HL-60/S4 treated with retinoic acid at 250 ng/mL for 4 days and 3 days (cell line): ENCODE measurements around the gene MED25.

Experiments used
- in situ Hi-C: fragments of 300-500 bp; cut with MboI; formaldehyde crosslinking; loops from 2 replicates; pipeline ENCODE4 v1.7.0; 2022; ENCODE audit warnings: low sequenced_read_pairs

The MED25 gene

DNA sequence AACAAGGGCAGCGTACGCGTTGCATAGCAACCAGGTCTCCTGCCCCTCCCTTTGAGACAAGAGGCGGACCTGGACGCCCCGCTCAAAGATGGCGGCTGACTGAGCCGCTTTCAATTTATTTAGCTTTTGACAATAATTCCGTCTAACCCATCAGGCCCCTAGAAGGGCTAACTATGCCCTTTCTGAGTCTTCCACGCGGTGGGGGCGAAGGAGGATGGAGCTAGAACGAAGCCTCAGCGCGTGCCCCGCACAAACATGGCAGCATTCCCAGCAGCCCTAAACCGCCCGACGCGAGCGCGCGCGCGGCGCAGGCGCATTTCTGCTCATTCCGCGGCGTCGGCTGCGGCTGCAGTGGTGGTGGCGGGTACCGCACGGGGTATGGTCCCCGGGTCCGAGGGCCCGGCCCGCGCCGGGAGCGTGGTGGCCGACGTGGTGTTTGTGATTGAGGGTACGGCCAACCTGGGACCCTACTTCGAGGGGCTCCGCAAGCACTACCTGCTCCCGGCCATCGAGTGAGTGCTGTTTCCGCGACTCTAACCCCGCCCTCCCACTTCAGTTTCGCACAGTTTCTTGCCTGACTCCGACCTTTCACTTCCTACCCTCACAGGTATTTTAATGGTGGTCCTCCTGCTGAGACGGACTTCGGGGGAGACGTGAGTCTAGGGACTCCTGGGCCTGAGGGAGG is at the start of gene MED25:
TSS of gene MED25 (plus strand) at position 326 of the 685 bp plus-strand sequence. CDS start at position 379, 53 bp downstream.
- in situ Hi-C loops = no loop called here

DNA sequence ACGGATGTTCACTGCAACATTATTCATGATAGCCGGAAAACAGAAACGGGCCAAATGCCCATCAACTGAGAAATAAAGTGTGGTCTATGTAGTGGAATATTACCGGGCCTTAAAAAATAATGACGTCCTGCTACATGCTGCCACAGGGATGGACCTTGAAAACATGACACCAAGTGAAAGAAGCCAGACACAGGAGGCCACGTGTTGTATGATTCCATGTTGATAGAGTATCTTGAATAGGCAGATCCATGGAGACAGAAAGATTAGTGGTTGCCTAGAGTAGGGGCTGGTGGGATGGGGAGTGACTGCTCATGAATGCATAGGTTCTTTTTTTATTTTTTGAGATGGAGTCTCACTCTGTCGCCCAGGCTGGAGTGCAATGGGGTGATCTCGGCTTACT is 47.6 kb upstream of the MED25 start:
- in situ Hi-C loops = no loop called here

DNA sequence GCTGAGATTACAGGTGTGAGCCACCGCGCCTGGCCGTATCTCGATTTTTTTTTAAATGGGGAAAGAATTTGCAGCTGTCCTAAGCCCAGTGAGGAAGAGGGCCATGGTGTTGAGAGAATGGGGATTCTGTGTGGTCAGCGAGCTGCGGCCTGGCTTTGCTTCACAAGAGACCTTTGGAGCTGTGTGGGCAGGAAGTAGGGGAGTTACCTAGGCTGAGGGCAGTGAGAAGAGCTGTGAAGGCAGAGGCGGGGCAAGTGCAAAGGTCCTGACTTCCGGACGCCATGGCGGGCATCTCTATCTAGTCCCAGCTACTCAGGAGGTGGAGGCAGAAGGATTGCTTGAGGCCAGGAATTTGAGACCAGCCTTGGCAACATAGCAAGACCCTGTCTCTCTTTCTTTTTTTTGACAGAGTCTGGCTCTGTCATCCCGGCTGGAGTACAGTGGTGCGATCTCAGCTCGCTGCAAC is 46.4 kb upstream of the MED25 start:
- in situ Hi-C loops = no loop called here

DNA sequence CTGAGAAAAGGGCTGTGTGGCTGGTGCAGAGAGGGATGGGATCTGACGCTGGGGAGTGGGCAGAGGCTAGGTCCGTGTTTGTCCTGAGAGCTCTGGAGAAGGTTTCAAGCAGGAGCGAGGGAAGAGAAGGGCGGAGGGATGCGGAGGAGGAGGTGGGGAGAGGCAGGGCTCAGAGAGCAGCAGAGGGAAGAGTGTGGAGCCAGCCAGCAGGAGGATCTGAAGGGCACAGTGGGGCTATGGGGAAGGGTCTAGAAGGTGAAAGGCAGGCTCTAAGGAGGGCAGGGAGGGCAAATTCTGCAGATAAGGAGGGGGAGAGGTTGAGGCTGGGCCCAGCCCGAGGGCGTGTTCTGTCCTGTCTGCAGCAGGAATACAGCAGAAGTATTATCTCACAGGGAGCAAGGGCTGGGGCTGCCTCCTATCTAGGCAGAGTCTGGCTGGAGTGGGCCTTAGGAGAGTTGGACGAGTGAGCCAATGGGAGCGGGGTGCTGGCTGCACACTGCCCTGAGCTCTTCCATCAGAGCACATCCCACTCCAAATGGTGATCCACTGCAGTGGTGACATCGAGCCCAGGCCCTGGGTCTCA is 45.1 kb upstream of the MED25 start:
- in situ Hi-C loops = no loop called here

DNA sequence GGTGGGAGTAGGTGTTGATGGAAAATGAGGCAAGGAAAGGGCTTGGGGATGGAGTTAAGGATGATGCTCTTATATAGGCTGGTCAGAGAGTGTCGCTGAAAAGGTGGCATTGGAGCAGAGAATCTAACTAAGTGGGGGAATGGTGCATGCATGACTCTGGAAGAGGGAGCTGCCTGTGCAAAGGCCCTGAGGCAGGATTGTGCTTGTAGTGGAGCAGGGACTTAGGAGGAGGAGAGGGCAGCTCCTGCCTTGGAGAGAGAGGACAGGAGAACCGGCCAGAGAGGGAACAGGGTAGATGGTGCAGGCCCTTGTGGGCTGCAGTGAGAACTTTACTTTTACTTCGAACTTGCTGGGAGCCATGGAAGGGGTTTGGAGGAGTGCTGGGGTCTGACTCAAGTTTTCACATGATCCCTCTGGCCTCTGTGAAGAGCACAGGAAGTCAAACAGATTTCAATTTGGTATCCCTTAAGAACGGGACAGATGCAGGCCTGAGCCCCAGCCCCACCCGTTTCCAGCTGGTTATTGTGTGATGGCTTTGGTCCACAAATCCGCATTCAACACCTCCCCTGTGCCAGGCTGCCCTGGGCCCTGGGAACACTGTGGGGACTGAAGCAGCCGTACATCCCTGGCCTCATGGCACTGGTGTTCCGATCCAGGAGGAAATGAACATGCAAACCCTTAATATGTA is 44.3 kb upstream of the MED25 start:
- in situ Hi-C loops = no loop called here

DNA sequence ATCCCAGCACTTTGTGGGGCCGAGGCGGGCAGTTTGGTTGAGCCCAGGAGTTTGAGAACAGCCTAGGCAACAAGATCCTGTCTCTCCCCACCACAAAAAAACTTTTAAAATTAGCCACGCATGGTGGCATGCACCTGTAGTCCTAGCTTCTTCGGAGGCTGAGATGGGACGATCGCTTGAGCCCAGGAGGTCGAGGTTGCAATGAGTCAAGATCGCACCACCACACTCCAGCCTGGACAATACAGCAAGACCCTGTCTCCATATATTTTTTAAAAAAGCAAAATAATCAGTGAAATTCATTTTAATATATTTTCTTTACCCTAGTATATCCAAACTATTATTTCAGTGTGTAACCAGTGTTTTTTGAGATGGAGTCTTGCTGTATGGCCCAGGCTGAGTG is 43.1 kb upstream of the MED25 start:
- in situ Hi-C loops = no loop called here

DNA sequence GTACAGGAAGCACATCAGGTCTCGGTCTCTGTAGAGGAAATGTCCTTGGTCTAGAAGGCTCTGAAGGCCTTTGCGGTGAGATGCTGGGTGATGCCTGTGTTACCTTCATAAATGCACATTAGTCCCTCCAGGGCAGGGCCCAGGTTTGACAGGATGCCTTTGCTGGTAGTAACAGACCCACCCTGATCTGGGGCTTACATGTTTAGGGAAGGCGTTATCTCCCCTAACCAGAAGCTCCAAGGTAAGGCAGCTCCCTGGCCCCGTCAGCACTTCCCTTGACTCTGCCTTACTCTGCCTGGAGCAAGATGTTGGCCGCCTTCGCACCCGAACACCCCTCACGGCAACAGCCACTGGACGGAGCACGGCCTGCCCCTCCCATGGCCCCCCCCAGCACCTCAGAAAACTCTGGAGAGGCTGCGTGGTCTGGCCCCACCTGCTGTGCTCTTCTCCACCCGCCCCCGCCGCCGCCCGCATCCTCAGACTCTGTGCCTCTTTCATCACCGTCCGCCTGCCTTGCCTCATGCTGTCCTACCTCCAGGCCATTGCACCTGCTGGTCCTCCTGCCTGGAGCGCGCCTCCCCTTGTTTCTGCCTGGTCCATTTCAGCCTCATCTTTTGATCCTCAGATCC is 42.2 kb upstream of the MED25 start:
- in situ Hi-C loops = no loop called here

DNA sequence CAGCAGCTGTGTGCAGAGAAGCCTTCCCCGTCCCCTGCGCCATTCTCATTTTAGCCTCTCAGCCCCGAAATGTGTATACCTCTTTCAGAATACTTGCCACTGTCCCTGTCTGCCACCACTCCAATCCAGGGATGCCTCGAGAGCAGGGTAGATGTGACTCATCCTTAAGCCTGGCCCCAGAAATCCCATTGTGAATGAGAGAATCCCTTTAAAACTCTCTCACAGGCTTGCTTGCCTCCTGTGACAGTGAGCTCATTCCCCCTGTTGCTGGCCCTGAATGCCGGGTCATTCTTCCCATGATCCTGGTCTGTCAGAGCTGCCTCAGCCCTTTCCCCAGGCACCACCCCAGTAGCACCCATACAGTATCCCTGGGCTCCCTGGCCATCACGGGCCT is 41.7 kb upstream of the MED25 start:
- in situ Hi-C loops = no loop called here

DNA sequence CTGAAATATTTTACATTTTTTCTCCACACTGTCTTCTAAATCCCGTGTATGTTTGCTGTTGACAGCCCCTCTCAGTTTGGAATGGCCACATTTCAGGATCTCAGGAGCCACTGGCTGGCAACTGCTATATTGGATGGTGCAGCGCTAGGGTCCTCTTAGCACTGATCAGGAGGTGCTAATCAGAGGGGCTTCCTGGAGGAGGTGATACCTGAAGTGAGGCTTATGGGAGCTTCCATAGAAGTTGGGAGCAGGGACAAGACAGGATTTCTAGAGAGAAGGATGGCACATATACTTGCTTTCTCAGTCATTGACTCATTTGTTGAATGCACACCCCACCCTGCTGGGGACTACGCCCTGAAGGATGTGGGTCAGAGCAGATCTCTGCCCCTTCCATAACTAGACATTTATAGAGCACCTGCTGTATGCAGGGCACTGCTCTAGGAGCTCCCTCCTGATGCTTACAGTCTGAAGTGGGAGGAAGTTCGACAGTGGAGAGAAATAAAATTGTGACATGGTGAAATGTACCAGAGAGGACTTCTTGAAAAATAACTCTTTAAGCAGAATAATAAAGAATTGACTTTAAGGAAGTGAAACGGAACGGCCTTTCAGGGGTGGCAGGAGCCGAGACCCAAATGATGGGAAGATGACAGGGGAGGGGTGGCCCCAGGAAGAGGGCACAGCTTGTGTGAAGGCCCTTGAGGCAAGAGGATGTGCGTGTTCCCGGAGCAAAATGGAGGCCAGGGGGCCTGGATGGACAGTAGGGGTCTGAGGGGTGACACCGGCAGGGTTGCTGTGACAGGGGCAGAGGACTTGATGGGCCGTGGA is 38.1 kb upstream of the MED25 start:
- in situ Hi-C loops = no loop called here

DNA sequence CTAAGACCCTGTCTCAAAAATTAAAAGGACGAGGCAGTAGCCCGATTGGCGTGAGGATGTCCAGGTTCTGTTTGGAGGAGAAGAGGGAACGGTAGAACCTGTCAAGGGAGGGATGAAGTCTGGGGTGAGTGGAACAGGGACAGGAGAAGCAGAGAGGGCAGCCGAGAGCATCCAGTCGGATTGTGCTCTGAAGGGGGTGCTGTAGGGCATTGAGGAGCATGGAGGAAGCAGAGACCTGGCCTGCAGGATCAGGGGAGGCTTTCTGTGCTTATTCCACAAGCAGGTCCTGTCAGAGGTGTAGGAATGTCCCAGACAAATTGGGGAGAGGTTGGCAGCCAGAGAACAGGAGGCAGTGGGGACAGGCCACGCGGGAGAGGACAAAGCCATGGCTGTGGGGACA is 37.2 kb upstream of the MED25 start:
- in situ Hi-C loops = no loop called here

DNA sequence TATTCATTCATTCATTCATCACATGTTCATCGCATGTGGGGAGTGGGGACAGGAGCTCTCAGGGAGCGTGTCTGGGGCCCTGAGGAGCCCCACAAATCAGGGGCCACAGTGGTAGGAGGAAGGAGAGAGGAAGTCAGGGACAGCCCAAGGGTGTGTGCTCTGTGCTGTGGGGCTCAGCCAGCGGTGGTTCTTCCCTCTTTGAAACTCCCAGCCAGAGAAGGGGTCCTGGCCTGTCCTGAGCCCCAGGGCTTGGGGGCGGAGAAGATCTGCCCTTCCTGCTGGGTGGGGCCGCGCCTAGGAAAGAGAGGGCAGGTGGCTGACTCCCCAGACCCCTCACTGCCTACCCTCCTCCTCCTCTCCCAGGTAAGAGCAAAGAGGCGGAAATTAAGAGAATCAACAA is 36.7 kb upstream of the MED25 start:
- in situ Hi-C loops = no loop called here

DNA sequence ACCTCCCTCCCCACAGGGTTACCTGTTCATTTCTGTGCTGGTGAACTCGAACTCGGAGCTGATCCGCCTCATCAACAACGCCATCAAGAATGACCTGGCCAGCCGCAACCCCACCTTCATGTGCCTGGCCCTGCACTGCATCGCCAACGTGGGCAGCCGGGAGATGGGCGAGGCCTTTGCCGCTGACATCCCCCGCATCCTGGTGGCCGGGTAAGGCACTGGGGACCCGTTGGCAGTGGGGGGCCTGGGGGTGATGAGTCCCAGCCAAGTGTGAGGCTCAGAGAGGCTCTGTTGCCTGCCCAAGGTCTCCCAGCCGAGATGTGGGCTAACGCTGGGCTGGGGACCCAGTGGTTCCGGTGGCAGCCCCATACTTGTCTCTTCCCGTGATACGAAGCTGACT is 35.6 kb upstream of the MED25 start:
- in situ Hi-C loops = no loop called here

DNA sequence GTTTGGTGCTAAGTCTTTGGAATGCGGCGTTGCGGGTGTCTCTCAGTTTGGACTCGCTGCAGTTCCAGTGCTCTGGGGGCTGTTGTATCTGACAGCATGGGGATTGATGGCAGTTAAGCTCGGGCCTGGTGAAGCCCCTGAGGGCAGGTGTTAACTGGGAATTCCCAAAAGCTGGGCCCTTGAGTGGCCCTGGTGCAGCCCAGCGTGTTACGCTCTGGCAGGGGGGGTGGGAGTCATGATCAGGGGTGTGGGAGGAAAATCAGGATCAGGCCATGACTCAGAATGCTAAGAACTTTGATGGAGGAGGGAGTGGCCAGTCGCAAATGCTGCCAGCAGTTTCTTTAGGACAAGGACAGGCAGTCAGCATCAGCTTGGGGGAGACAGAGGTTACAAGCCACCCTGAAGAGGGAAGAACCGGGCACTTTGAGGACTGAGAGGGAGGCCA is 31.7 kb upstream of the MED25 start:
- in situ Hi-C loops = no loop called here

DNA sequence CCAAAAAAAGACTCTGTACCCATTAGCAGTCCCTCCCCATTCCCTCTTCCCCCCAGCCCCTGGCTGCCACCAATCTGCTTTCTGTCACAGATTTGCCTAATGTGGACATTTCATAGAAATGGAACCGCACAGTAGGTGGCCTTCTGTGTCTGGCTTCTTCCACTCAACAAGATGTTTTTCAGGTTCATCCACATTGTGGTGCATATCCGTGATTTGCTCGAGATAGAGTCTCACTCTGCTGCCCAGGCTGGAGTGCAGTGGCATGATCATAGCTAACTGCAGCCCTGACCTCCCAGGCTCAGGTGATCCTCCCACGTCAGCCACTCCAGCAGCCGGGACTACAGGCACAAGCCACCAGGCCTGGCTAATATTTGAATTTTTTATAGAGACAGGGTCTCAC is 30.3 kb upstream of the MED25 start:
- in situ Hi-C loops = no loop called here

DNA sequence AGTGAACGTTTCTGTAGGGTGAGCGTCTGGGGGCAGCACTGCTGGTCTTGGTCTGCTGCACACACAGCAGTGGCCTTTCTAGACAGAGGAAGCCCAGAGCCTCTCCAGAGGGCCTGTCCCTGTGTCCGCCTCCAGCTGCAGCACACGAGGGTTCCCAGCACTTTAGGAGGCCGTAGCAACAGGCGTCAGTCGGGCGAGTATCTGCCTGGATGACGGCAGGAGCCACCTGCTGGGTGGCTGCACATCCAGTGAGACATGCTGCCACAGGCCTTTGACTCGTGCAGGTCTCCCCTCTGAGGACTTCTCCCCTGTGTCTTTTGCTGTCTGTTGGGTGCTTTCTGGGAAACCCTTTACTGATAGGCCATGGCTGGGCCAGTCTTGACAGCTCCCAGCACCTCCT is 29.2 kb upstream of the MED25 start:
- in situ Hi-C loops = no loop called here

DNA sequence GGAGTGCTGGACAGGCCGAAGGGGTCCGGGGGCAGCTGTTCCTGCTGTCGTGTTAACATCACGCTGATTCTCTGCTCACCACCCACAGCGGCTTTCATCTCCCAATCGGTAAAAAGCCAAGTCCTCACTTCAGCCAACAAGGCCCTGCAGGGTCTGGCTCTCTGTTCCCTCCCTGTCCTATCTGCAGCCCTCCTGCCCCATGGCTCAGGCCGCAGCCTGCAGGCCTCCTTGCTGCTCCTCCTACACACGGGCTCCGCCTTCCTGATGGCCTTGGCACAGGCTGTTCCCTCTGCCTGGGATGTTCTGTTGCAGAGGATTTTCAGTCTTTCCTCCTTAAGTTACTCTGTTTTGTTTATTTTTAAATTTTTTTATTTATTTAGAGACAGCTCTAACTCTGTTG is 27.2 kb upstream of the MED25 start:
- in situ Hi-C loops = no loop called here

DNA sequence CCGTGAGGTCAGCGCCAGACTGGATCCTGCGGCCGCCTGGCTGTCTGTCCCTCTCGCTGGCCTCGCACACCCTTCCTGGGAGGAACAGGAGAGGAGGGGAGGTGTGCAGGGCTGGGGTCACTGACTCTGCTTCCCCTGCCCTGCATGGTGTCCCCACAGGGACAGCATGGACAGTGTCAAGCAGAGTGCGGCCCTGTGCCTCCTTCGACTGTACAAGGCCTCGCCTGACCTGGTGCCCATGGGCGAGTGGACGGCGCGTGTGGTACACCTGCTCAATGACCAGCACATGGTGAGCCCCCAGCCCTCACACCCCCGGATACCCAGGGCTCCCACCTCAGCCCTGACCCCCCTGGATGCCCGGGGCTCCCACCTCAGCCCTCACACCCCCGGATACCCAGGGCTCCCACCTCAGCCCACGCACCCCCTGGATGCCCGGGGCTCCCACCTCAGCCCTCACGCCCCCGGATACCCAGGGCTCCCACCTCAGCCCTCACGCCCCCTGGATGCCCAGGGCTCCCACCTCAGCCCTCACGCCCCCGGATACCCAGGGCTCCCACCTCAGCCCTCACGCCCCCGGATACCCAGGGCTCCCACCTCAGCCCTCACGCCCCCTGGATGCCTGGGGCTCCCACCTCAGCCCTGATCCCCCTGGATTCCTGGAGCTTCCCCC is 26.2 kb upstream of the MED25 start:
- in situ Hi-C loops = no loop called here

DNA sequence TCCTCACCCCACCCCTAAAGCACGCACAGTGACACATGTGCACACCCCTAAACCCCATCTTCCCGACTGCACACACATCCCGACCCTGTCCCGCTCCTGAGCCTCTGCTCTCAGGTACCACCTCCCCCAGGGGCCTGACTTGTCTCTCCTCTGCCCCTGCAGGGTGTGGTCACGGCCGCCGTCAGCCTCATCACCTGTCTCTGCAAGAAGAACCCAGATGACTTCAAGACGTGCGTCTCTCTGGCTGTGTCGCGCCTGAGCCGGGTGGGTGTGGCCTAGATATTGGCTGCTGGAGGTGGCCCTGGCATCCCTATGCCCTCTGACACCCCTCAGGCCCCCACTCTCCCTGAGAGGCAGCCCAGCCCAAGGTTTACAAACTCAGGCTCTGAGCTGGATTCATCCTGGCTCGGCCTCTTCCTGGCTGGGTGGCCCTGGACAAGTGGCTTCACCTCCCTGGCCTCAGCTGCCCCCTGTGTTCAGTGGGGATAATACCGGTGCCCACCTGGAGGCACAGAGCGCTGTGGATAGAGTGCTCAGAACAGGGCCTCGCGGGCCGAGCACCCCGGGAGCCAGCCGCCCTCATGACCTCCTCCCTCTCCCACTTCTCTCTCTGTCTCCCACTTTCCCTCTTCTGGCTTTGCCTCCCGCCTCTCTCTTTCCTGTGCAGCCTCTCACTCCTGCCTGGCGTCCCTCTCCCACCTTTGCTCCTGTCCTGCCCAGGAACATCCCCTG is 25.1 kb upstream of the MED25 start:
- in situ Hi-C loops = no loop called here

DNA sequence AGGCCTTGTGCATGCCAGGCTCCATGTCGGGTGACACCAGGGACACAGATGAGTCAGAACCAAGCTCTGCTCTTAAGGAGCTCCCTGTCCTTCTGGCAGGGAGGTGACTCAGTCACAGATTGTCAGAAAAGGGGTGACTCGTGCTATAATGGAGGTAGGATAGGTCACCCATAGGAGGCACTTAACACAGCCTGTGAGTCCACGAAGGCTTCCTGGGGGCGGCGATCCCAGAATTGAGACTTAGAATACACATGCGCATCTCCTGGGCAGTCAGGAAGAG is 24.6 kb upstream of the MED25 start:
- in situ Hi-C loops = no loop called here

DNA sequence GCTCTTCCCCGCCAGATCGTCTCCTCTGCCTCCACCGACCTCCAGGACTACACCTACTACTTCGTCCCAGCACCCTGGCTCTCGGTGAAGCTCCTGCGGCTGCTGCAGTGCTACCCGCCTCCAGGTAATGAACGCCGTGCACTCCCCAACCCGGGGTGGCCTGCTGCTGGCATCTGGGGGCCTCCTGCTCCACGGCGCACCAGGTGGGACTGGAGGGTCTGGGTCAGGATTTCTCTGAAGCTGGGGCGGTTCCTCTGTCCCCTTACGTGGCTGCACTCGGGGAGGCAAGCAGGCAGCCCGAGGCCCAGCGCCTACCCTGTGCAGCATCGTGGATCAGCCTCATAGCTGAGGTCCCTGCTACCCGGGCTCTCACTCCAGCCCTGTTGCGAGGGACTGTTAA is 22.5 kb upstream of the MED25 start:
- in situ Hi-C loops = no loop called here
